ENCODE measurements around the gene CD300LD. TPM values are rescaled to one million over a fixed set of nuclear protein-coding genes. Genes with fewer than 3 reads are reported as not detected.

Gene CD300LD
- total and polyA plus RNA-seq, 10 of the 15 experiments (the other 5 are each of a cell fraction or from before 2014, with no cell fraction given) = not detected

GRCh38 chr17:74604200-74604599 lies 12.1 kb upstream of the CD300LD start:
- H4K20me1 ChIP-seq (ENCODE audit: control insufficient read depth, insufficient read depth) = no peaks in the 10 kb centered on the region; the same call in 1 of the 2 replicates
- H3K4me3 ChIP-seq = no peak overlapping the region
- H3K27ac ChIP-seq (ENCODE audit: control insufficient read depth, insufficient read depth) = no peak overlapping the region
- no peaks in the 10 kb centered on the region for H3K9me3 ChIP-seq (replicated peaks; ENCODE audit: control insufficient read depth, insufficient read depth, low read length)
- intact Hi-C loops (cut with micrococcal nuclease; ENCODE audit: unreplicated experiment) (loop anchor here (5.0 kb wide), 1 partner anchor 302 kb away; no protein-coding TSS in a partner anchor), in situ Hi-C loops (cut with MboI) (no loop called here)
- H2AFZ ChIP-seq (ENCODE audit: control insufficient read depth, low read depth, low read length) = no peak overlapping the region
- 2% methylated on average over 6 of the region's 6 CpGs for WGBS (ENCODE audit: insufficient coverage, insufficient replicate concordance, low lambda C conversion rate, missing lambda C conversion rate)
- TF ChIP-seq, protein P1, sequence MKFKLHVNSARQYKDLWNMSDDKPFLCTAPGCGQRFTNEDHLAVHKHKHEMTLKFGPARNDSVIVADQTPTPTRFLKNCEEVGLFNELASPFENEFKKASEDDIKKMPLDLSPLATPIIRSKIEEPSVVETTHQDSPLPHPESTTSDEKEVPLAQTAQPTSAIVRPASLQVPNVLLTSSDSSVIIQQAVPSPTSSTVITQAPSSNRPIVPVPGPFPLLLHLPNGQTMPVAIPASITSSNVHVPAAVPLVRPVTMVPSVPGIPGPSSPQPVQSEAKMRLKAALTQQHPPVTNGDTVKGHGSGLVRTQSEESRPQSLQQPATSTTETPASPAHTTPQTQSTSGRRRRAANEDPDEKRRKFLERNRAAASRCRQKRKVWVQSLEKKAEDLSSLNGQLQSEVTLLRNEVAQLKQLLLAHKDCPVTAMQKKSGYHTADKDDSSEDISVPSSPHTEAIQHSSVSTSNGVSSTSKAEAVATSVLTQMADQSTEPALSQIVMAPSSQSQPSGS (IDR thresholded peaks at IDR 0.05; ENCODE audit: low read length) = no peak
- no peak for TF ChIP-seq TBL1XR1 (IDR thresholded peaks at IDR 0.05; ENCODE audit: low read depth, low read length)
- no peak for TF ChIP-seq CUX1 (IDR thresholded peaks at IDR 0.05; ENCODE audit: insufficient replicate concordance, low read depth, low read length)
- TF ChIP-seq ZNF207 (IDR thresholded peaks at IDR 0.05; ENCODE audit: borderline replicate concordance) = no peak
- no peak for TF ChIP-seq TCF7 (IDR thresholded peaks at IDR 0.05; ENCODE audit: borderline replicate concordance)
- TF ChIP-seq MTA3 (IDR thresholded peaks at IDR 0.05; ENCODE audit: borderline replicate concordance, low read length) = no peak
- no peak for TF ChIP-seq WRNIP1 (IDR thresholded peaks at IDR 0.05; ENCODE audit: borderline replicate concordance, low read depth, low read length)
- TF ChIP-seq POLR2A (IDR thresholded peaks at IDR 0.05; ENCODE audit: low read depth, low read length) = no peak
- TF ChIP-seq ZBED1 (IDR thresholded peaks at IDR 0.05; ENCODE audit: borderline replicate concordance) = no peak
- TF ChIP-seq, protein P2, sequence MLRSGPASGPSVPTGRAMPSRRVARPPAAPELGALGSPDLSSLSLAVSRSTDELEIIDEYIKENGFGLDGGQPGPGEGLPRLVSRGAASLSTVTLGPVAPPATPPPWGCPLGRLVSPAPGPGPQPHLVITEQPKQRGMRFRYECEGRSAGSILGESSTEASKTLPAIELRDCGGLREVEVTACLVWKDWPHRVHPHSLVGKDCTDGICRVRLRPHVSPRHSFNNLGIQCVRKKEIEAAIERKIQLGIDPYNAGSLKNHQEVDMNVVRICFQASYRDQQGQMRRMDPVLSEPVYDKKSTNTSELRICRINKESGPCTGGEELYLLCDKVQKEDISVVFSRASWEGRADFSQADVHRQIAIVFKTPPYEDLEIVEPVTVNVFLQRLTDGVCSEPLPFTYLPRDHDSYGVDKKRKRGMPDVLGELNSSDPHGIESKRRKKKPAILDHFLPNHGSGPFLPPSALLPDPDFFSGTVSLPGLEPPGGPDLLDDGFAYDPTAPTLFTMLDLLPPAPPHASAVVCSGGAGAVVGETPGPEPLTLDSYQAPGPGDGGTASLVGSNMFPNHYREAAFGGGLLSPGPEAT (IDR thresholded peaks at IDR 0.05; ENCODE audit: low read depth) = no peak
- FAIRE-seq (no peak), ATAC-seq (no peak), DNase-seq (ENCODE audit: low read depth, low spot score) (no peak)
- ChIA-PET POLR2A (interaction anchor here (1.3 to 1.8 kb wide), 2 partner anchors 36 to 40 kb away, joined by 3 read pairs; no protein-coding TSS in a partner anchor), RAD21 (ENCODE audit: unreplicated experiment) (interaction anchor here (0.5 to 2.4 kb wide), 10 partner anchors 8 to 236 kb away, joined by 3 to 10 read pairs (median 5); partner anchors contain the start of genes CD300LD and RAB37), CTCF (interaction anchor here (0.6 to 3.3 kb wide), 11 partner anchors 20 to 238 kb away, joined by 3 to 15 read pairs (median 8); partner anchors contain the start of genes CD300E and RAB37), SMC1A (ENCODE audit: uncharacterized antibody, unreplicated experiment) (interaction anchor here (0.6 to 2.0 kb wide), 8 partner anchors 10 to 225 kb away, joined by 3 to 7 read pairs (median 5); no protein-coding TSS in a partner anchor)
- no peaks in the 10 kb centered on the region for H3K36me3 ChIP-seq (ENCODE audit: control insufficient read depth in 2 of 2, insufficient read depth in 2 of 2, low read length in 1 of 2)
- H3K4me1 ChIP-seq (ENCODE audit: control insufficient read depth, insufficient read depth, low read length) = no peaks in the 10 kb centered on the region; the same call in 1 of the 2 replicates
- H3K9ac ChIP-seq (ENCODE audit: control insufficient read depth, insufficient read depth, low read length) = no peak overlapping the region
- peaks cover 2 to 4% of the 10 kb centered on the region in 2 experiments; a peak in 3 of 4 replicates for H3K27me3 ChIP-seq (replicated peaks in 1 of 2; ENCODE audit: control insufficient read depth in 2 of 2, insufficient read depth in 2 of 2, low read length in 1 of 2)
- no TSS peak for BruUV-seq (replicated peaks)
- no peak overlapping the region for H3K4me2 ChIP-seq (ENCODE audit: control insufficient read depth, insufficient read depth)
- no peaks in the 10 kb centered on the region for H3K79me2 ChIP-seq (ENCODE audit: control insufficient read depth, insufficient read depth, low read length)

Measured in GM12878 (cell line).